Spinal cord (tissue), 10 donors: ENCODE data around the gene GHRH. TPM values are rescaled to one million over a fixed set of nuclear protein-coding genes. Genes with fewer than 3 reads are reported as not detected.

Source experiments
- DNase-seq, 6 donors: peaks; one replicate each; pipeline versions ENCODE4 v3.0.0 to v3.0.0-alpha.2; 2013 to 2015; ENCODE audit warnings: low spot score in 6 of 6, low read depth in 4 of 6
- H3K27ac ChIP-seq: one replicate; pipeline ENCODE4 v1.5.1; 2013; ENCODE audit warnings: low read depth, low read length, control low read depth
- H3K27me3 ChIP-seq: one replicate; pipeline ENCODE4 v1.6.1; 2013; ENCODE audit warnings: low read length; ENCODE audit not compliant: control insufficient read depth, insufficient read depth
- H3K36me3 ChIP-seq: one replicate; pipeline ENCODE4 v1.6.1; 2013; ENCODE audit warnings: low read length; ENCODE audit not compliant: control insufficient read depth, insufficient read depth
- H3K4me1 ChIP-seq: one replicate; pipeline ENCODE4 v1.6.1; 2013; ENCODE audit warnings: low read length; ENCODE audit not compliant: control insufficient read depth, insufficient read depth
- H3K4me3 ChIP-seq: one replicate; pipeline ENCODE4 v1.5.1; 2013; ENCODE audit warnings: low read depth, low read length, control low read depth
- H3K9me3 ChIP-seq: one replicate; pipeline ENCODE4 v1.6.1; 2013; ENCODE audit warnings: low read length; ENCODE audit not compliant: control insufficient read depth, insufficient read depth
- WGBS: methylation state at CpG from one replicate; pipeline ENCODE4 v1.1.5; 2013; ENCODE audit warnings: missing lambda C conversion rate; ENCODE audit not compliant: insufficient coverage; 5-methylcytosine and 5-hydroxymethylcytosine counted together
- polyA plus RNA-seq, 2 donors: library from polyadenylated mRNA; unstranded; fragments of 120-200 nt; gene quantifications; one replicate each; pipeline ENCODE4 v1.2.1, GENCODE V29; 2013; ENCODE audit not compliant: insufficient read length in 2 of 2
- total RNA-seq, 2 donors: library from RNA; depleted of rRNA in 1 of 2; stranded (reverse); fragments of 120-200 nt in 1 of 2; fragments of >200 nt in 1 of 2; gene quantifications; one replicate each; pipeline versions ENCODE4 v1.2.3 to v1.2.4, GENCODE V29; 2013 to 2014
- donor health status: healthy.

The GHRH gene
- total and polyA plus RNA-seq, 4 donors = not detected

- DNase-seq = peak in 1 of 6 donors; percentile 47
- Histone ChIP-seq H3K4me1 (no peaks in the 10 kb centered on the region), H3K27me3 (no peaks in the 10 kb centered on the region), H3K4me3 (no peak overlapping the region), H3K9me3 (no peaks in the 10 kb centered on the region), H3K27ac (no peak overlapping the region), H3K36me3 (peaks cover 33% of the 10 kb centered on the region)
- WGBS = 23% methylated on average over 2 of the region's 3 CpGs
Measured at GRCh38 chr20:37220731-37221130, 40.9 kb downstream of the GHRH start.

GRCh38 chr20:37219751-37220668 lies 41.6 kb downstream of the GHRH start:
- peak in 2 of 6 donors; percentile 57 to 86 for DNase-seq
- H3K27ac ChIP-seq = no peak overlapping the region
- H3K27me3 ChIP-seq = no peaks in the 10 kb centered on the region
- peaks cover 26% of the 10 kb centered on the region for H3K36me3 ChIP-seq
- no peak overlapping the region for H3K4me3 ChIP-seq
- no peaks in the 10 kb centered on the region for H3K9me3 ChIP-seq
- no peaks in the 10 kb centered on the region for H3K4me1 ChIP-seq
- no CpG with 5 or more reads among the region's 10 CpGs for WGBS

GRCh38 chr20:37218976-37219375 lies 42.6 kb downstream of the GHRH start:
- WGBS = no CpG with 5 or more reads among the region's 4 CpGs
- Histone ChIP-seq H3K4me3 (no peak overlapping the region), H3K9me3 (no peaks in the 10 kb centered on the region), H3K27me3 (no peaks in the 10 kb centered on the region), H3K4me1 (no peaks in the 10 kb centered on the region), H3K27ac (no peak overlapping the region), H3K36me3 (peaks cover 21% of the 10 kb centered on the region)
- DNase-seq = no peak

GRCh38 chr20:37218441-37218840 lies 43.2 kb downstream of the GHRH start:
- peaks cover 18% of the 10 kb centered on the region for H3K36me3 ChIP-seq
- no peaks in the 10 kb centered on the region for H3K27me3 ChIP-seq
- 90% methylated on average over 2 of the region's 4 CpGs for WGBS
- H3K9me3 ChIP-seq = no peaks in the 10 kb centered on the region
- no peak overlapping the region for H3K4me3 ChIP-seq
- no peaks in the 10 kb centered on the region for H3K4me1 ChIP-seq
- DNase-seq = no peak
- H3K27ac ChIP-seq = no peak overlapping the region

GRCh38 chr20:37209661-37210314 lies 51.8 kb downstream of the GHRH start:
- Histone ChIP-seq H3K4me3 (no peak overlapping the region), H3K27ac (no peak overlapping the region), H3K36me3 (peaks cover 42% of the 10 kb centered on the region), H3K9me3 (no peaks in the 10 kb centered on the region), H3K27me3 (no peaks in the 10 kb centered on the region), H3K4me1 (no peaks in the 10 kb centered on the region)
- no CpG with 5 or more reads among the region's 6 CpGs for WGBS
- no peak for DNase-seq

- no peak overlapping the region for H3K4me3 ChIP-seq
- no peak overlapping the region for H3K27ac ChIP-seq
- 100% methylated on average over 2 of the region's 3 CpGs for WGBS
- DNase-seq = no peak
- peaks cover 5% of the 10 kb centered on the region for H3K4me1 ChIP-seq
- H3K27me3 ChIP-seq = no peaks in the 10 kb centered on the region
- no peaks in the 10 kb centered on the region for H3K9me3 ChIP-seq
- H3K36me3 ChIP-seq = peaks cover 47% of the 10 kb centered on the region
Measured at GRCh38 chr20:37209193-37209592, 52.4 kb downstream of the GHRH start.

- Histone ChIP-seq H3K4me1 (peaks cover 11% of the 10 kb centered on the region), H3K4me3 (no peak overlapping the region), H3K27ac (no peak overlapping the region), H3K36me3 (peaks cover 49% of the 10 kb centered on the region), H3K27me3 (no peaks in the 10 kb centered on the region), H3K9me3 (no peaks in the 10 kb centered on the region)
- DNase-seq = no peak
- 95% methylated on average over 11 of the region's 11 CpGs for WGBS
Measured at GRCh38 chr20:37207171-37207570, 54.4 kb downstream of the GHRH start.

- WGBS = no CpG with 5 or more reads among the region's 2 CpGs
- Histone ChIP-seq H3K4me1 (peaks cover 11% of the 10 kb centered on the region), H3K27me3 (no peaks in the 10 kb centered on the region), H3K27ac (no peak overlapping the region), H3K4me3 (no peak overlapping the region), H3K36me3 (peaks cover 38% of the 10 kb centered on the region), H3K9me3 (no peaks in the 10 kb centered on the region)
- peak in 1 of 6 donors; percentile 51 for DNase-seq
Measured at GRCh38 chr20:37205794-37206193, 55.8 kb downstream of the GHRH start.

- H3K4me3 ChIP-seq = no peak overlapping the region
- H3K27me3 ChIP-seq = no peaks in the 10 kb centered on the region
- peaks cover 39% of the 10 kb centered on the region for H3K36me3 ChIP-seq
- H3K27ac ChIP-seq = no peak overlapping the region
- DNase-seq = peak in 2 of 6 donors; percentile 22 to 58
- no peaks in the 10 kb centered on the region for H3K9me3 ChIP-seq
- 67% methylated on average over 1 of the region's 6 CpGs for WGBS
- peaks cover 11% of the 10 kb centered on the region for H3K4me1 ChIP-seq
Measured at GRCh38 chr20:37205130-37205529, 56.5 kb downstream of the GHRH start.
